GM23338 (cell line): Measurements from ENCODE around the gene GPR158.

Experiments used
- CREB1 ChIP-seq: fragments of 250-450 bp; sonication (Bioruptor Pico); IDR thresholded peaks from 2 replicates; pipeline ENCODE4 v1.5.0; 2020; ENCODE audit warnings: low read depth, mild to moderate bottlenecking, moderate library complexity
- CTCF ChIP-seq, 2 experiments: fragments of 200-600 bp in 1 of 2; sonication (generic) in 1 of 2; conservative IDR thresholded peaks; 2 replicates each; pipeline versions ENCODE4 v1.5.1 to v1.6.1; 2016 to 2017; ENCODE audit warnings: antibody characterized with exemption in 2 of 2, low read depth in 2 of 2, mild to moderate bottlenecking in 2 of 2, moderate library complexity in 1 of 2
- ETS1 ChIP-seq: IDR thresholded peaks from 2 replicates; pipeline ENCODE4 v1.6.1; 2016; ENCODE audit warnings: antibody characterized with exemption
- EZH2 ChIP-seq: fragments of 200-600 bp; sonication (generic); IDR thresholded peaks from one replicate; pipeline ENCODE4 v1.8.0; 2017; ENCODE audit warnings: antibody characterized with exemption, mild to moderate bottlenecking, low read depth; ENCODE audit not compliant: unreplicated experiment
- EZH2phosphoT487 ChIP-seq: fragments of 200-600 bp; sonication (generic); IDR thresholded peaks from one replicate; pipeline ENCODE4 v1.8.1; 2018; ENCODE audit warnings: antibody characterized with exemption; ENCODE audit not compliant: unreplicated experiment
- JUNB ChIP-seq: IDR thresholded peaks from one replicate; pipeline ENCODE4 v1.6.1; 2016; ENCODE audit warnings: antibody characterized with exemption; ENCODE audit not compliant: unreplicated experiment
- POLR2AphosphoS5 ChIP-seq: IDR thresholded peaks from 2 replicates; pipeline ENCODE4 v1.6.1; 2016; ENCODE audit warnings: antibody characterized with exemption, low read depth
- REST ChIP-seq: IDR thresholded peaks from one replicate; pipeline ENCODE4 v1.6.1; 2018; ENCODE audit warnings: antibody characterized with exemption; ENCODE audit not compliant: unreplicated experiment
- STAT1 ChIP-seq: IDR thresholded peaks from one replicate; pipeline ENCODE4 v1.6.1; 2016; ENCODE audit warnings: antibody characterized with exemption; ENCODE audit not compliant: unreplicated experiment

- TF ChIP-seq CREB1 (CRISPR knock-in tag) (no peak), CTCF (conservative IDR thresholded peaks at IDR 0.05; ENCODE audit: low read depth in 2 of 2) (no peak), EZH2phosphoT487 (no peak), REST (no peak), POLR2AphosphoS5 (no peak), ETS1 (no peak), JUNB (no peak), EZH2 (no peak), STAT1 (no peak)
Measured at GRCh38 chr10:25280573-25280972, 105.8 kb downstream of the GPR158 start.
